ENCODE measurements around the gene CBFA2T3. TPM values are rescaled to one million over a fixed set of nuclear protein-coding genes. Genes with fewer than 3 reads are reported as not detected.

The CBFA2T3 gene
- total RNA-seq, 2 experiments from 2014 or later = 0.21 TPM; not detected in 1

DNA sequence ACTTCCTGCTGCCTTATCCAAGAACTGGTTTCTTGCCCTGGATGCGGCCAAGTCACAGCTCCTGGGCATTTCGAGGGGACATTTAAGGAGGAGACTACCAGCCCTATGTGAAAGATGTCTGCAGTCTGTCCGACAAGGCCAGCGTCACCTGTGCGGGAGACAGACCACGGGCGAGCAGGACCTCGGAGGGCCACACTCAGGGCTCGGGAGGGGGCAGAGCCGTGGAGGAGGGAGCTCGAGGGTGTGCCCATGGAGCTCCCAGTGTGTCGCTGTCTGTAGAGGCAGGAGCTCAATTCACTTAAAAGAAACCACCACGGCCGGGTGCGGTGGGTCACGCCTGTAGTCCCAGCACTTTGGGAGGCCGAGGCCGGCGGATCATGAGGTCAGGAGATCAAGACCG is 33.3 kb downstream of the CBFA2T3 start:
- peaks cover 65% of the 10 kb centered on the region for H3K27me3 Mint-ChIP-seq
- no peak for ATAC-seq

GRCh38 chr16:88943131-88943664 is 33.8 kb downstream of the CBFA2T3 start:
- CTCF ChIA-PET = interaction anchor here (0.7 to 1.7 kb wide), 5 partner anchors 14 to 273 kb away, joined by 3 to 5 read pairs (median 3); no protein-coding TSS in a partner anchor
- Mint-ChIP-seq H3K27ac (no peak overlapping the region), H3K36me3 (no peaks in the 10 kb centered on the region), H3K4me3 (no peak overlapping the region), H3K4me1 (peaks cover 15% of the 10 kb centered on the region), H3K9me3 (ENCODE audit: low read depth) (no peaks in the 10 kb centered on the region), H3K27me3 (peaks cover 64% of the 10 kb centered on the region)
- ATAC-seq (no peak), DNase-seq (no peak)

More for the DNA sequence above, 33.3 kb downstream of the CBFA2T3 start:
- Mint-ChIP-seq H3K9me3 (ENCODE audit: low read depth) (no peaks in the 10 kb centered on the region), H3K36me3 (no peaks in the 10 kb centered on the region), H3K27ac (no peak overlapping the region), H3K4me1 (peaks cover 15% of the 10 kb centered on the region), H3K4me3 (no peak overlapping the region)
- DNase-seq = no peak
- CTCF ChIA-PET = interaction anchor here (0.7 to 1.4 kb wide), 4 partner anchors 223 to 851 kb away, joined by 3 to 4 read pairs (median 4); partner anchors contain the start of gene ZNF778

- CTCF ChIA-PET = interaction anchor here (0.9 to 1.7 kb wide), 5 partner anchors 15 to 275 kb away, joined by 3 to 5 read pairs (median 3); partner anchors contain the start of gene ZNF778
- H3K27me3 Mint-ChIP-seq = peaks cover 65% of the 10 kb centered on the region
- H3K4me1 Mint-ChIP-seq = peaks cover 15% of the 10 kb centered on the region
- ATAC-seq (peak; percentile 73), DNase-seq (peak; percentile 58)
- no peak overlapping the region for H3K4me3 Mint-ChIP-seq
- H3K27ac Mint-ChIP-seq = no peak overlapping the region
- H3K9me3 Mint-ChIP-seq (ENCODE audit: low read depth) = no peaks in the 10 kb centered on the region
- H3K36me3 Mint-ChIP-seq = no peaks in the 10 kb centered on the region
These were observed 34.8 kb downstream of the CBFA2T3 start for GRCh38 chr16:88941913-88942909.

DNA sequence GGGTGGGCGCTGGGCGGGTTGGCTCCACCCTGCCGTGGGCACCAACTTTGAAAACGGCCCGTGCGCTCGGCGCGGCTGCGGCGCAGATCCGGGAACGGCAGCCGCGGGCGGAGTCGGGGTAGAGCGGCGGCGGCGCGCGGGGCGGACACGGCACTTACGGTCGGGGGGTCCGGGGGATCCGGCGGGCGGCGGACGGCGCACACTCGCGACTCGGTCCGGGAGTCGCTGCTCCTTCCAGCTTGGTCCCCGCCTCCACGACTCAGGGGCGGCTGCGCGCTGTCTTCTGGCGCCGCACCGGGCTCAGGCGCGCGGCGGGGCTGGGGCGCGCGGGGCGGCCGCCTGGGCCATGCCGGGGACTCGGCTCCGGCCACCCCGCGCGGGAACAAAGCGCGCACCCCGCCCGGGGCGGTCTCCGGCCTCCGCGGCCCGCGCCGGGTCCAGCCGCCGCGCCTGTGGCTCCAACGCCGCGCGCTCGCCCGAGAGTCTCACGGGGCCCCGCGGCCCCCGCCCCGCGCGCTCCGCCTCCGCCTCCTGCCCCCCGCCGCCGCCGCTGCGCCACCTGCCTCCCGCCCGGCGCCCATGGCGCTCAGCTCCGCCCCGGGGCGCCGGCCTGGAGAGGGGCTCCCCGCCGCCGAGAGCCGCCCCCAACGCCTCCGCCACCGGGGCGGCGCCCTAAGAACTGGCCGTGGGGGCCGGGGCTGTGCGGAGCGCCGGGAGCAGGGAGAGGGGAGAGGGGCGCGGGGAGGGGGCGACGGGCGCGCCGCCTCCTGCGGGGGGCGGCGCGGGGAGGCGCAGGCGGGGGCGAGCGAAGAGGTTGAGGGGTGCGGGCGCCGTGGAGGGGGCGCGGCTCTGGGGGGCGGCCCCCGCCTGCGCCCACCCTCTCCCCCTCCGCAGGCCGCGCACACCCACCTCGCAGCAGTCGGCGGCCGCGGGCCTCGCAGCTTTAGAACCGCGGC is 35.9 kb downstream of the CBFA2T3 start:
- Mint-ChIP-seq H3K36me3 (no peaks in the 10 kb centered on the region), H3K27ac (no peak overlapping the region), H3K4me3 (no peak overlapping the region), H3K4me1 (peaks cover 15% of the 10 kb centered on the region), H3K27me3 (peaks cover 72% of the 10 kb centered on the region), H3K9me3 (ENCODE audit: low read depth) (no peaks in the 10 kb centered on the region)
- ATAC-seq = peak; percentile 22
- CTCF ChIA-PET = interaction anchor here (1.2 to 1.3 kb wide), 2 partner anchors 226 to 230 kb away, joined by 3 to 4 read pairs; no protein-coding TSS in a partner anchor
- DNase-seq = no peak

- Mint-ChIP-seq H3K36me3 (no peaks in the 10 kb centered on the region), H3K27ac (no peak overlapping the region), H3K4me1 (peaks cover 15% of the 10 kb centered on the region), H3K27me3 (peaks cover 64% of the 10 kb centered on the region), H3K9me3 (ENCODE audit: low read depth) (no peaks in the 10 kb centered on the region), H3K4me3 (no peak overlapping the region)
- CTCF ChIA-PET = interaction anchor here (1.3 kb wide), 1 partner anchor 227 kb away, joined by 4 read pairs; no protein-coding TSS in a partner anchor
- no peak for ATAC-seq
- no peak for DNase-seq
These were observed 36.8 kb downstream of the CBFA2T3 start for GRCh38 chr16:88939972-88940861.

DNA sequence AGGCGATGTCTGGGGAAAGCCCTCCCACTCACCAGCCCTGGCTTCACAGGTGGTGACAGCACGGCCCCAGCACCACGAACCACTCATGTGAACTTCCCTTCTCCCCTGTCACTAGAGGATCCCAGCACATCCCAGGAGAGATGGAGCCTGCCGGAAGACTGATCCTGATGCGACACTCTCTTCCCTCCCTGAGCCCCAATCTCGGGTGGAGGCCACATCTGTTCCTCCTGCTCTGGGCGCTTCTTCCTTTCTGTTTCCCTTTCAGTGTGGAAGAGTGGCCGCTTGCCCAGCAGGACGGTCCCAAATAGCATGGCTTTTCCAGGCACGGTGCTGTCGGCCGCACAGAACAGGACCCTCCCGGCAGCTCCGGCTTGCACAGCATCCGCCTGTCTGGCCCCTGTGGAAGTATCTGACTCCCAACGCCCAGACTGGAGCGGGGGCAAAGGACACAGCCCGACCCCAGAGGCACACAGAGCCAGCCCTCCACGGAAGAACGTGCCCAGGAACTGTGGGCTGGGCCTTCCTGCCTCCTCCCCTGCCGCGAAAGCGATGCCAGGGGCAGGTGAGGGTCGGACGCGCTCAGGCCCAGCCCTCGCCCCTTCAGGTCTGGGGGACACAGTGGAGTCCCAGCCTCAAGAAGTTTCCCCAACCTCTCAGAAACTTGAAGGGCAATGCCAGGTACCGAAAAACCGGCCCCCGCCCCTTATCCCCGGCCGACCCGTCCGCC is 37.6 kb downstream of the CBFA2T3 start:
- Mint-ChIP-seq H3K9me3 (ENCODE audit: low read depth) (no peaks in the 10 kb centered on the region), H3K4me1 (peaks cover 15% of the 10 kb centered on the region), H3K27ac (no peak overlapping the region), H3K4me3 (no peak overlapping the region), H3K27me3 (peaks cover 57% of the 10 kb centered on the region), H3K36me3 (no peaks in the 10 kb centered on the region)
- DNase-seq = no peak
- CTCF ChIA-PET = no interaction called here
- no peak for ATAC-seq

GRCh38 chr16:88938777-88939244 is 38.2 kb downstream of the CBFA2T3 start:
- Mint-ChIP-seq H3K36me3 (no peaks in the 10 kb centered on the region), H3K4me1 (peaks cover 15% of the 10 kb centered on the region), H3K27me3 (peaks cover 55% of the 10 kb centered on the region), H3K4me3 (no peak overlapping the region), H3K27ac (no peak overlapping the region), H3K9me3 (ENCODE audit: low read depth) (no peaks in the 10 kb centered on the region)
- CTCF ChIA-PET = no interaction called here
- DNase-seq (no peak), ATAC-seq (no peak)

DNA sequence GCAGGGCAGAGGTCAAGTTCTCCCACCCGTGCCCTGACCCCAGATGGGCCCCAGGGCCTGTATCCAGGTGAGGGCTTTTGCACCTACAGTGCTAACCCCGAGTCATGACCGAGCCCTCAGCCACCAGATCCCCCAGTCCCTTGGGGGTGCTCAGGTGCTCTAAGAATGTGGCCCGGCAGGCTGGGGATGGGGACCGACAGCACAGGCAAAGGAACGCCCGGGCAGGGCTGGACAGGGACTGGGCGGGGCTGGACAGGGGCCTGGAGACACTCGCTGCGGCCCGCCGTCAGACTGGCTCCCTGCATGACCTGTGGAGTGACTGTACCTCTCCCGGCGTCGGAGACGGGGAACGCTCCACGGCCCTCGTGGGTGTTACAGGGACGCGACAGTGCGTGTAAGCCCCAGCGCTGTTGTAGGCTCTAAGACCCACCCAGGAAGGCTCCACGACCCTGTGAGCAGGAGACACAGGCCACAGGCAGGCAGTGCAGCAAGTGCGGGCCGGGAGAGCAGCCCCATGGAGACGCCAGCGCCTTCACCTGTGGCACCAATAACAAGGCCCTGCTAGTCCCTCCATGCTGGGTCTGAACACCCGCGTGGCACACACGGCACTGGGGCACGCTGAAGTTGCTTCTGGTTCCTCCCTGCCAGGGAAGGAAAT is 38.8 kb downstream of the CBFA2T3 start:
- H3K4me1 Mint-ChIP-seq = peaks cover 15% of the 10 kb centered on the region
- DNase-seq (no peak), ATAC-seq (no peak)
- H3K27me3 Mint-ChIP-seq = peaks cover 50% of the 10 kb centered on the region
- H3K4me3 Mint-ChIP-seq = no peak overlapping the region
- CTCF ChIA-PET = no interaction called here
- H3K36me3 Mint-ChIP-seq = no peaks in the 10 kb centered on the region
- H3K9me3 Mint-ChIP-seq (ENCODE audit: low read depth) = no peaks in the 10 kb centered on the region
- H3K27ac Mint-ChIP-seq = no peak overlapping the region

DNA sequence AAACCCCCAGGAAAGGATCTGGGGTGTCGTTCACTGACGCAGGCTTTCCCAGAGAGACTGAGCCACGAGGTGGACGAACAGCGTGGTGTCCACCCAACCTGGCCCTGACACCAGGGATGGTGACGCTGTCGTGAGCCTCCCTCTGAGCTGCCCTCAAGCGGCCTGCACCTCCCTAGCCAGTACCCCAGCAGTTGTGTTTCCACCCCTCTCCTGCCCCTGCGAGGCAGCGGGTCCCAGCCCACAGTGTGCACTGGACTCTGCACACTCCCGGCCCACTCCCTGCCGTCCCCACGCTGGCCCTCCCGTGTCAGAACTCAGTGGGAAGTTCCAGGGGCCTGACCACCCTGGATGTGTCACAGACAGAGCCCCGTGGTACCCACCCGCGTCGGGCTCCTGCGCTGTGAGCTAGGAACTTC is 39.8 kb downstream of the CBFA2T3 start:
- H3K36me3 Mint-ChIP-seq = no peaks in the 10 kb centered on the region
- ATAC-seq (no peak), DNase-seq (no peak)
- CTCF ChIA-PET = no interaction called here
- H3K4me3 Mint-ChIP-seq = no peak overlapping the region
- no peak overlapping the region for H3K27ac Mint-ChIP-seq
- H3K27me3 Mint-ChIP-seq = peaks cover 40% of the 10 kb centered on the region
- H3K9me3 Mint-ChIP-seq (ENCODE audit: low read depth) = no peaks in the 10 kb centered on the region
- H3K4me1 Mint-ChIP-seq = peaks cover 8% of the 10 kb centered on the region

- ATAC-seq (no peak), DNase-seq (no peak)
- no peaks in the 10 kb centered on the region for H3K36me3 Mint-ChIP-seq
- peaks cover 36% of the 10 kb centered on the region for H3K27me3 Mint-ChIP-seq
- no peak overlapping the region for H3K27ac Mint-ChIP-seq
- H3K9me3 Mint-ChIP-seq (ENCODE audit: low read depth) = no peaks in the 10 kb centered on the region
- CTCF ChIA-PET = no interaction called here
- no peak overlapping the region for H3K4me3 Mint-ChIP-seq
- H3K4me1 Mint-ChIP-seq = peaks cover 8% of the 10 kb centered on the region
These were observed 40.3 kb downstream of the CBFA2T3 start for GRCh38 chr16:88936556-88937205.

DNA sequence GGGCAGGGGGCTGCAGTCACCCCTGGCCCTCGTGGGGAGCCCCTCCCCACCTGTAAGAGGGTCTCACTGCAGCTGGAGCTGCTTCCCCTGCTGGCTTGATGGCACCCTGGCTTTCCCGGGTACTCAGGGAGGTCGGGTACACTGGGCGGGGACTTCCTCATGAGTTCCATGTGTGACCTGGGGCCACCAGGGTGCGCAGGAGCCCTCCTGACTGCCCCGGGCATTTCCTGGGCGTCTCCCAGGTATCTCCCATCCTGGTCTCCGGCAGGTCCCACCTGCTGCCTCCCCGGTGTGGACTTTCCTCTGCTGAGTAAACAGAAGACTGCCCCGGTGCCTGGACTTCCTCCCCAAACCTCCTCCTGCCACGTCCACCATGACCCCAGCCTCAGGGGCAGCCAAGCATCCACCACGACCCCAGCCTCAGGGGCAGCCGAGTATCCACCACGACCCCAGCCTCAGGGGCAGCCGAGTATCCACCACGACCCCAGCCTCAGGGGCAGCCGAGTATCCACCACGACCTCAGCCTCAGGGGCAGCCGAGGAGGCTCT is 40.9 kb downstream of the CBFA2T3 start:
- H3K27me3 Mint-ChIP-seq = peaks cover 36% of the 10 kb centered on the region
- no peak overlapping the region for H3K4me3 Mint-ChIP-seq
- CTCF ChIA-PET = no interaction called here
- no peak for DNase-seq
- peaks cover 8% of the 10 kb centered on the region for H3K4me1 Mint-ChIP-seq
- no peaks in the 10 kb centered on the region for H3K36me3 Mint-ChIP-seq
- H3K9me3 Mint-ChIP-seq (ENCODE audit: low read depth) = no peaks in the 10 kb centered on the region
- H3K27ac Mint-ChIP-seq = no peak overlapping the region
- no peak for ATAC-seq
